NCI-H1092 treated with DMSO at 0.1 percent for 48 hours (cell line): ENCODE measurements around the gene COMT.

Experiments
- DNase-seq: peaks from one replicate; lab custom pipeline; 2025; lab: John Stamatoyannopoulos, UW

COMT gene

DNA sequence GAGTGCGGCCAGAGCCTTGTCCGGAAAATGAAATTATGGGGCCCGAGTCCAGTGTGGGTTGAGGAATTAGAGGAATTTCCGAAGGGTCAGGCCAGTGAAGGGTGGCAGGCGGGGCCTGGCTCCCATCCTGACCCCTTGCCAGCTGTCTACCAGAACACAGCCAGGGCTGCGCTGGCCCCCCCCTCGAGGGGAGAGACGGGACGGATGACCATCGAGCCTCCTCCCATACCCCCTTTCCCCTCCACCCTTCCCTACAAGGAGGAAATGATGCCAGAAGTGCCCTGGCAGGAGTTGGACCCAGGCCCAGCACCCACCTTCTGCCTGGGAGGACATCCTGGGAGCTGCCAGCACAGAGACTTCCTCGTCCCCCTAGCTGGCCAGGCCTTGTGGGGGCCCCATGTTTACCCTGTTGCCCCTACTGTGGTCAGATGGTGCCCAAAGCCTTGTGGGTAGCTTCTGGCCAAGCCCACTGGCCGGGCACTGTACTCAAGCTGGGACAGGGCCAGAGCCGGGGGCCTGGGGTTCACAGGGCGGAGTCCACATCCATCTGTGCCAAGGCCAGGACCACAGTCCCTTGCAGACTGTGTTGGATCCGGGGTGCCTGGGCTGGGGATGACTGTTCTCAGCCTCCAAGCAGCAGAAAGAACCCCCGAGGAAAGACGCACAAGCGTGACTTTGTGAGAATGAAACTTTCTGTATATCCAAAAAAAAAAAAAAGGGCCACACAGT is 54.2 kb downstream of the COMT start:
- no peak for DNase-seq

DNA sequence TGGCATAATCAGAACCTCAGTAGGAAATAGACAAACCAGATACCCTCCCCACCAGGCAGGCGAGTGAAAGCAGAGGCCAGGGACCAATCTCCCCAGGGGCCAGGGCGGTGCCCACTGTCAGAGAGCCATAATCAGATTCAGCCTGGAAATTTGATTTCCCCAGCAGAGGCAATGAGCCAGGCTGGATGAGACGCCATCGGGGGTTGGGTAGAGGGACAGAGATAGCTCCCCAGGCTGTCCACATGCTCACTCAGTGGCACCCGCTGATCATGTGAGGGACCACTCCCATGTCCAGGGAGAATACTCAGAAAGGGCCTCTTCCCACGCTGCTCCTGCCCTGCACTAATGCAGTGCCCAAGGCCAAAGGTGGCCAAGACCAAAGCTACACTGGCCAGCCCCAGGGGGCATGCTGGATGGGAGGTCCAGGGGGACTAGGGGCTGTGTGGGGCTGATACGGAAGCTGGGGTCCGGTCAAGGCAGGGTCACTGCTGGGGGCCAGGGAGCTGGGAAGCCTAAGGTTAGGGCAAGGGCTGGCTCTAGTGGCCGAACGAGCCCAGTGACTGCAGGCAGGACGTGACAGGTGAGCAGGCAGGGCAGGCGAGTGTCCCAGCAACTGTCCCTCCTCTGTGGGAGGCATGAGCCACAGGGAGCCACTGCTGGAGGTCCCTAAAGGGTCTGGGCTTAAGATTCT is 55.3 kb downstream of the COMT start:
- no peak for DNase-seq

DNA sequence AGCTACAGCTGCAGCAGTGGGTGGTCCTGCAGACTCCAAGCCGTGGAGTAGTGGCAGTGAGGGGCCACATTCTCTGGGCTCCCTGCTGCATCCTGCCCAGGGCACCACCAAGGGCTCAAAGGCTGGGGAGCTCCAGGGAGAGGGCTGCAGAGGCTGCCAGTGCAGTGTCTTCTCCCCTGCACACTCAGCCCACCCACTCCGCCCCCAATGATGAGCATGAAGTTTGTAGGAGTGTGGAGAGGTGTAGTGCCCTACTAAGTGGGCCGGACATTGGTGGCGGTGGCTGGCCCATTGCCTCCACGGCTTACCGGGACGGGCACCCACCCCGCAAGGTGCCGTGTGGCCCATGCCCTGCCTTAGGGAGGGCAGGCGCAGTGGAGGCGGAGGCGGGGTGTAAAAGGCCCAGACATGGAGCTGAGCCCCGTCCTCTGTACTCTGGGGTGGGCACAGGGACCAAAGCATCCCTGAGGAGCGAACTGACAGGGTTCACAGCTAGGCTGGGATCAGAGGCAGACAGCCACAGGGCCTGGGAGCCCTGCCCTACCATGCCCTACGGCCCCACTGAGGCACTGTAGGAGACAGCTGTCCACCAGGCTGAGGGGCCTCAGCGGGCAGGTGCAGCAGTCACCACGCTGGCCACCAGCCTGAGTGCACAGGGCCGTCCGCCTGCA is 56.1 kb downstream of the COMT start:
- no peak for DNase-seq

DNA sequence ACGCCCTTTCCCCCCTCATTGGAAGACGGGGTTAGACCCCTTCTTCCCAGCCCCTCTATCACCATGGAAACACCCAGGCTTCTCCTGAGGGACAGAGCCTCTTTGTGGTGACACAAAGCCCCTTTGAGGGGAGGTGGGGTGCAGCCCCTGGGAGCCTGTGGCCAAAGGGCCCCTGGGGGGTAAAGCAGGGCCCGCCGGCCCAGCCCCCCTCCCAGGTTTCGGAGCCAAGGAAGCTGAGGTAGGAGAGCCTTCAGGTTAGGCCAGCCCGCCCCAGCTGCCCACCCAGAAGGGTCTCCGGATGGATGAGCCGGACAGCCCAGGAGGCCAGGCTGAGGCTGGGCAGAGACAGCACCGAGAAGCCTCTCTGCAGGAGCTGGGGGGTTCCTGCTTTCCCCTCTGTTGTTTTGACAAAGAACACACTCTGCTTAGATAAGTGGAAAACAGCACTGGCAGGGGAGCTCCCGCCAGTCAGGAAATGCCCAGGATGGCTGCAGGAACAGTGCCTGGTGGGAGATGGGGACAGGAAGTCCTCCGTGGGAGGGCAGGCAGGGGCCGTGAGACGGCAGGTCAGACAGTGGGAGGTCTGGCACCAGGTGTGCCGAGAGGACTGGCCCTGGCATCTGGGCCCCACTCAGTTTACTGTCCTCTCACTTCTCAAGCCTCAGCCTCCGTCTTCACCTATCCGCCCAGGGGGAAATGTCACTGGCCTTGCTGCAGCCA is 56.8 kb downstream of the COMT start:
- DNase-seq, result no peak

DNA sequence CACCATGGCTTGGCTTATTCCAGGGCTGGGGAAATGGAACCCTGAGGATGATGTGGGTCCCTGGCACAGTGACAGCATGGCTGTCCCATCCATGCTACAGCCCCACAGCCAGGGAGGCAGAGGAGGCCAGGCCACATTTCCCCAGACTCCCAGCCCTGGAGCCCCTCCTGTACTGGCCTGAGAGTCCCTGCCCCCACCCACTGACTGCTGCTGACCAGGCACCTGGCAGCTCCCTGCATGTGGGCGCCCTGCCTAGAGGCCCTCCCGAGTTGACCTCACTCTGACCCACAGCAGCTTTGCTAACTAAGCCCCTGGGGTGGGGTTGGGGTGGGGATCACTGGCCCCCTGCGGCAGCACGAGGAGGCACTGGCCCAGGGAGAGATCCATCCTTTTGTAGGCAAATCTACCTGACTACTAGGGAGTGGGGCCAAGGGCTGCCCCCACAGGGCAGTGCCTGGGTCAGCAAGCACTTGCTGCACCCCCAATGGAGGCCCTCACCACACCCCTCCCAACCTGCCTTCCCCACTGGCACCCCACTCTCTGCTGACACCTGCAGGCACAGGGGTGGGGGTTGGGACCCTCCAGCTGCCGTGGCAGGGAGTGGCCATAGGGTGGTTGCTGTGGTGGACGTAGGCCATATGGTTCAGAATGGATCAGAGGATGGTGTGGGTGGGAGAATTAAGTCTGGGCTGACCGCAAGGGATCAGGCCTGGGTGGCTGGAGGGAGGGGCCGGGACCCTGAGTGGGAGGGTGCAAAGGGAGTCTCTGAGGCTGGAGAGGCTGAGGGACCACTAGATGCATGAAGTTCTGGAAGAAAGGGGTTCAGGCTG is 57.6 kb downstream of the COMT start:
- no peak for DNase-seq

- DNase-seq, result no peak
These were observed 58.9 kb downstream of the COMT start for GRCh38 chr22:20000246-20001081.

GRCh38 chr22:20001082-20001638 is 59.6 kb downstream of the COMT start:
- no peak for DNase-seq

- DNase-seq, result no peak
These were observed 60.6 kb downstream of the COMT start for GRCh38 chr22:20002128-20002527.

DNA sequence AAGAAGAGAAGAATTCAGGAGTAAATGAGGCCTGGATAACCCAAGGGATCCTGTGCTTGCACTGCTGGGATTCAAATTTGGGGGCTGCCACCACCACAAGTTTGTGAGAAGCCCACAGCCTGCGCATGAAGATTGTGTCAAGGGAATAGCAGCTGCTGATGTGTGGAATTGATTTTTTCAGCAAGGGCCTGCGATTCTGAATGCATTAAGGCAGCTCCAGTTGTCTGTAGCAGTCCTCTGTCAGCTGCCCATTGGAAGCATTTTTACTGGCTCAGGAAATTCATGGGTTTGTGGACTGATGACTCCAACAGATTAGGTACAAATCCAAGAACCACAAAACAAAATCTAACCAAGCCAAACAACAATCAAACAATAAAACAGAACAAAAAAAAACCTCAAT is 61.1 kb downstream of the COMT start:
- DNase-seq, result no peak

- no peak for DNase-seq
These were observed 61.7 kb downstream of the COMT start for GRCh38 chr22:20003304-20003703.

- no peak for DNase-seq
These were observed 62.9 kb downstream of the COMT start for GRCh38 chr22:20004464-20004863.

DNA sequence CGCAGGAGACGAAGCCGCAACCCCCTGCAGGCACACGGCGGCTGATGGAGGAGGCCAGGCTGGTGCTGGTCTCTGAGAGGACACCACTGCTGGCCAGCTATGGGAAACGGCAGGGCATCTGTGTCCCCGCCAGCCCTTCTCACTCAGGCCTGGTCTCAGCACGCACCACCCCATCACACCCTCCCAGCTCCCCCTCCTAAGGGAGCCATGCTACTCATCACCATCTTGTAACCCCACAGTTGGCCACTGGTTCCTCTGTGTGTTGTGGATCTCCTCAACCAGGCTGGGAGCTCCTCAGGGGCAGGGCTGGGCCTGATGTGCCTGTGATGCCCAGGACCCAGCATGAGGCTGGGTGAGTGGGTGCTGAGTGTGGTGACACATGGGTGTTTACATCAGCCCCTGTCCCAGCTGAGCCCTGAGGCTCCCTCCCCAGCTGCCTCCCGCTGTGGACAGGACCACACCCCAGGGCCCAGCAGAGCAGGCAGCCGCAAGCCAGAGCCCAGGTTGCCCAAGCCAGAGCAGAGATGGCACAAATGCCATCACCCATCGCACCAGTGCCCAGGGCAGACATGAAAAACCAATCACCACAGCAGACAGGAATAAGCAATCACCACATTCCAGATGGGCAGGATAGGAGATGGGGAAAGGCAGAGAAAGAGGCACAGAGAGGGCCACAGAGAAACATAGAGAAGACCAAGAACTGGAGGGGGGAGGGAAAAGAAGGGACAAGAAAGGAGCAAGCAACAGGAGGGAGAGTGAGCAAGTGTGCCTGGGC is 66.8 kb downstream of the COMT start:
- DNase-seq, result no peak

GRCh38 chr22:20009018-20009491 is 67.5 kb downstream of the COMT start:
- DNase-seq, result no peak

DNA sequence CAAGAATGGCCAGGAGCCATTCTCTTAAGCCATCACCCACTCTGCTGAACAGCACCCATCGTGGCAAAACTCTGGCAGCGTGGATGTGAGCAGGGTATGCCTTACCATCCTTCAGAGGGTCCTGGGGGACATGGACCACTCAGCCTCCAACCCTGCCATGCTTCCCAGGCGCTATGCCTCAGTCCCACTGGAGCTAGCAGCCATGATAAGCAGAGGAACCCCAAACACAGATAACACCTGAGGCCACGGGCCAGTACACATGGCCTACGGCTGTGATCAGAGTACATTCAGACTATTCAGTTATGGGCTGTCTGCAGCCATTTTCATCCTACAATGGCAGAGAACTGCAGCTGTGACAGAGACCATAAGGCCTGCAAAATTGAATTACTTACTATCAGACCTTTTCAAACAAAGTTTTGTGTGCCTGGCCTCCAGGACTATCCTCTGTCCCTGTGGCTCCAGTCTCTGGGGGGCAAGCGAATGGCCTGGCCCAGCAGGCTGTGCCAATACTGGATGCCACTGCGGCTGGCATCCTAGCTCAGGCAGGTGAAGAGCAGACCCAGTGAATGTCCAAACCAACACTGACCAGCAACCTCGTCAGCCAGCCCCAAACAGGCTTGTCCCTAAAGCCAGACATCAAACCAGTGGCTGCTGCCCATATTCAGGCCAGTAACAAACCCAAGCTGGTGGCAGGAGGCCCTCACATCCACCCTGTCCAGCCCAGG is 68.2 kb downstream of the COMT start:
- no peak for DNase-seq

DNA sequence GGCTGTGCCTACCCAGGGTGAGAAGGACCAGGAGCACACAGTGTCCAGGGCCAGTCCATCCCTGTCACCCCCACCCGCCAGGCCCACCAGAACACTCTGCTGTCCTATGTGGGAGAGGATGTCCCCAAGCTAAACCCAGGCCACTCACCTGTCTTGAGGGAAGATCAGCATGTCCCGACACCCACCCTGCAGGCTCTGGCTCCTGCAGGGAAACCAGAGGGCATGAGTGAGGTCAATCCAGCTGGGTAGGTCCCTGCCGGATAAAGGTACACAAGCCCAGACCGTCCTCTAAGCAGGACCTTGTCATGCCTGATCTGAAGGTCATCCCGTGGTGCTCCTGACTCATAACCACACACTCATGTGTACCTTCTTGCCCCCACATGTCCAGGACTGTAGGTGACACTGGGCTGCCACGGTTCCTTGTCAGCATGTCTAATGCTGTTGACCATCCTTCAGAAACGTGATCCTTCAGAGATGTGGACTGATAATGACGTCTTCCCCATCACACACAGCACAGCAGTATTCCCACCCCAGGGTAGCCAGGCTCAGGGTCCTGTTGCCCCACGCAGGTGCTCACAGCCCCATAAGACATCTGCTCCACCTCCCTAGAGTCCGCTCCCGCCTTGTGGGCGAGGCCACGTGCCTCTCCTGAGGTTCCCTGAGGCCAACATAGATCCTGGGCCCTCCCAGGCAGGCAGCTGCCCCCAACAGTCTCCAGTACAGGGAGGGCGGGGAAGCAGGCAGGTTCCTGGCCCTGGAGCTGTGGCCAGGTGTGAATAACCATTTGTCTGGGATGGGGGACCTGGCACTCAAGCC is 68.9 kb downstream of the COMT start:
- no peak for DNase-seq

- DNase-seq, result no peak
These were observed 69.8 kb downstream of the COMT start for GRCh38 chr22:20011123-20011992.
